GM12892 (cell line): ENCODE results near the gene KBTBD7.

Source experiments
- DNase-seq: peaks from one replicate; pipeline ENCODE4 v3.0.0; 2011; ENCODE audit not compliant: insufficient read length
- FAIRE-seq: peaks from 2 replicates; lab custom pipeline; 2011; peaks lifted over from hg19 to GRCh38; lab: Jason Lieb, UNC
- POLR2A ChIP-seq: IDR thresholded peaks from 2 replicates; pipeline ENCODE4 v1.6.1; 2011; ENCODE audit warnings: low read depth, low read length, control low read depth
- POLR2AphosphoS5 ChIP-seq: IDR thresholded peaks from 2 replicates; pipeline ENCODE4 v1.6.1; 2011; ENCODE audit warnings: low read depth, low read length, control low read depth
- TAF1 ChIP-seq: IDR thresholded peaks from 2 replicates; pipeline ENCODE4 v1.6.1; 2011; ENCODE audit warnings: low read depth, mild to moderate bottlenecking, control low read depth, low read length, borderline replicate concordance

Gene KBTBD7

GRCh38 chr13:41152005-41152404 lies 42.4 kb downstream of the KBTBD7 start:
- DNase-seq, result no peak
- no peak for TF ChIP-seq POLR2A
- TF ChIP-seq POLR2AphosphoS5, result no peak
- no peak for TF ChIP-seq TAF1
- FAIRE-seq, result no peak

- TF ChIP-seq POLR2AphosphoS5 (no peak), POLR2A (no peak), TAF1 (no peak)
- DNase-seq, result no peak
- no peak for FAIRE-seq
Measured at GRCh38 chr13:41150058-41150457, 44.3 kb downstream of the KBTBD7 start.

- no peak for FAIRE-seq
- DNase-seq, result no peak
- TF ChIP-seq POLR2AphosphoS5 (no peak), POLR2A (no peak), TAF1 (no peak)
Measured at GRCh38 chr13:41148419-41149283, 45.7 kb downstream of the KBTBD7 start.

- DNase-seq, result no peak
- TF ChIP-seq POLR2AphosphoS5 (no peak), TAF1 (no peak), POLR2A (no peak)
- no peak for FAIRE-seq
Measured at GRCh38 chr13:41145136-41145908, 49.0 kb downstream of the KBTBD7 start.

- DNase-seq (no peak), FAIRE-seq (no peak)
- TF ChIP-seq POLR2A, result no peak
- no peak for TF ChIP-seq POLR2AphosphoS5
- no peak for TF ChIP-seq TAF1
Measured at GRCh38 chr13:41144576-41144975, 49.8 kb downstream of the KBTBD7 start.
